Measurements from ENCODE around the gene TCEANC2.

DNA sequence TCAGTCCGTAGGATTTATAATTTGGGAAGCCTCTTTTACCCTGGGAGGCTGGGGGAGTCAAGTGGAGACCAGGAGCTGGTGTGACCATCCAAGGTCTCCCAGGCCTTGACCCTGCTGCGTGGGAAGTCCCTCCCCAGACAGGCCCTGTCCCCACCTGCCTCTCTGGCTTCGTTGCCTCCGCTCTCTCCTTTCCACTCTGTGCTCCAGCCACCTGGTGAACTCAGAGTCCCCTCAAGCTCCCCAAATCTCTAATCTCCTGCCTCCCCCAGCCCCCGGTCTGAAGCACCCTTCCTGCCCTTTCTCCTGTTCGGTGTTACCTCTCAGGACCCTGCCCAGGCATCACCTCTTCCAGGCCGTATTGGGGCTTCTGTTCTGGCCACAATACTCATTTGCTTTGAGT is 71.5 kb downstream of the TCEANC2 start:
- TF ChIP-seq, protein P1, sequence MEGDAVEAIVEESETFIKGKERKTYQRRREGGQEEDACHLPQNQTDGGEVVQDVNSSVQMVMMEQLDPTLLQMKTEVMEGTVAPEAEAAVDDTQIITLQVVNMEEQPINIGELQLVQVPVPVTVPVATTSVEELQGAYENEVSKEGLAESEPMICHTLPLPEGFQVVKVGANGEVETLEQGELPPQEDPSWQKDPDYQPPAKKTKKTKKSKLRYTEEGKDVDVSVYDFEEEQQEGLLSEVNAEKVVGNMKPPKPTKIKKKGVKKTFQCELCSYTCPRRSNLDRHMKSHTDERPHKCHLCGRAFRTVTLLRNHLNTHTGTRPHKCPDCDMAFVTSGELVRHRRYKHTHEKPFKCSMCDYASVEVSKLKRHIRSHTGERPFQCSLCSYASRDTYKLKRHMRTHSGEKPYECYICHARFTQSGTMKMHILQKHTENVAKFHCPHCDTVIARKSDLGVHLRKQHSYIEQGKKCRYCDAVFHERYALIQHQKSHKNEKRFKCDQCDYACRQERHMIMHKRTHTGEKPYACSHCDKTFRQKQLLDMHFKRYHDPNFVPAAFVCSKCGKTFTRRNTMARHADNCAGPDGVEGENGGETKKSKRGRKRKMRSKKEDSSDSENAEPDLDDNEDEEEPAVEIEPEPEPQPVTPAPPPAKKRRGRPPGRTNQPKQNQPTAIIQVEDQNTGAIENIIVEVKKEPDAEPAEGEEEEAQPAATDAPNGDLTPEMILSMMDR (conservative IDR thresholded peaks at IDR 0.05; ENCODE audit: low read depth in 2 of 2): no peak
- TF ChIP-seq ZNF114 (CRISPR knock-in tag; IDR thresholded peaks at IDR 0.05): no peak
- no peak for TF ChIP-seq EZH2 (IDR thresholded peaks at IDR 0.05; ENCODE audit: low read depth, unreplicated experiment)
- TF ChIP-seq EZH2phosphoT487 (IDR thresholded peaks at IDR 0.05; ENCODE audit: unreplicated experiment): no peak
- TF ChIP-seq, protein P2, sequence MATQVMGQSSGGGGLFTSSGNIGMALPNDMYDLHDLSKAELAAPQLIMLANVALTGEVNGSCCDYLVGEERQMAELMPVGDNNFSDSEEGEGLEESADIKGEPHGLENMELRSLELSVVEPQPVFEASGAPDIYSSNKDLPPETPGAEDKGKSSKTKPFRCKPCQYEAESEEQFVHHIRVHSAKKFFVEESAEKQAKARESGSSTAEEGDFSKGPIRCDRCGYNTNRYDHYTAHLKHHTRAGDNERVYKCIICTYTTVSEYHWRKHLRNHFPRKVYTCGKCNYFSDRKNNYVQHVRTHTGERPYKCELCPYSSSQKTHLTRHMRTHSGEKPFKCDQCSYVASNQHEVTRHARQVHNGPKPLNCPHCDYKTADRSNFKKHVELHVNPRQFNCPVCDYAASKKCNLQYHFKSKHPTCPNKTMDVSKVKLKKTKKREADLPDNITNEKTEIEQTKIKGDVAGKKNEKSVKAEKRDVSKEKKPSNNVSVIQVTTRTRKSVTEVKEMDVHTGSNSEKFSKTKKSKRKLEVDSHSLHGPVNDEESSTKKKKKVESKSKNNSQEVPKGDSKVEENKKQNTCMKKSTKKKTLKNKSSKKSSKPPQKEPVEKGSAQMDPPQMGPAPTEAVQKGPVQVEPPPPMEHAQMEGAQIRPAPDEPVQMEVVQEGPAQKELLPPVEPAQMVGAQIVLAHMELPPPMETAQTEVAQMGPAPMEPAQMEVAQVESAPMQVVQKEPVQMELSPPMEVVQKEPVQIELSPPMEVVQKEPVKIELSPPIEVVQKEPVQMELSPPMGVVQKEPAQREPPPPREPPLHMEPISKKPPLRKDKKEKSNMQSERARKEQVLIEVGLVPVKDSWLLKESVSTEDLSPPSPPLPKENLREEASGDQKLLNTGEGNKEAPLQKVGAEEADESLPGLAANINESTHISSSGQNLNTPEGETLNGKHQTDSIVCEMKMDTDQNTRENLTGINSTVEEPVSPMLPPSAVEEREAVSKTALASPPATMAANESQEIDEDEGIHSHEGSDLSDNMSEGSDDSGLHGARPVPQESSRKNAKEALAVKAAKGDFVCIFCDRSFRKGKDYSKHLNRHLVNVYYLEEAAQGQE (IDR thresholded peaks at IDR 0.05; ENCODE audit: unreplicated experiment): no peak
- no peak for TF ChIP-seq POLR2AphosphoS5 (IDR thresholded peaks at IDR 0.05; ENCODE audit: low read depth)
- TF ChIP-seq JUNB (IDR thresholded peaks at IDR 0.05; ENCODE audit: unreplicated experiment): no peak
- no peak for TF ChIP-seq ZNF331 (CRISPR knock-in tag; IDR thresholded peaks at IDR 0.05; ENCODE audit: low read depth)
- TF ChIP-seq, protein P3, sequence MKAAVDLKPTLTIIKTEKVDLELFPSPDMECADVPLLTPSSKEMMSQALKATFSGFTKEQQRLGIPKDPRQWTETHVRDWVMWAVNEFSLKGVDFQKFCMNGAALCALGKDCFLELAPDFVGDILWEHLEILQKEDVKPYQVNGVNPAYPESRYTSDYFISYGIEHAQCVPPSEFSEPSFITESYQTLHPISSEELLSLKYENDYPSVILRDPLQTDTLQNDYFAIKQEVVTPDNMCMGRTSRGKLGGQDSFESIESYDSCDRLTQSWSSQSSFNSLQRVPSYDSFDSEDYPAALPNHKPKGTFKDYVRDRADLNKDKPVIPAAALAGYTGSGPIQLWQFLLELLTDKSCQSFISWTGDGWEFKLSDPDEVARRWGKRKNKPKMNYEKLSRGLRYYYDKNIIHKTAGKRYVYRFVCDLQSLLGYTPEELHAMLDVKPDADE (IDR thresholded peaks at IDR 0.05): no peak
- TF ChIP-seq, protein P4, sequence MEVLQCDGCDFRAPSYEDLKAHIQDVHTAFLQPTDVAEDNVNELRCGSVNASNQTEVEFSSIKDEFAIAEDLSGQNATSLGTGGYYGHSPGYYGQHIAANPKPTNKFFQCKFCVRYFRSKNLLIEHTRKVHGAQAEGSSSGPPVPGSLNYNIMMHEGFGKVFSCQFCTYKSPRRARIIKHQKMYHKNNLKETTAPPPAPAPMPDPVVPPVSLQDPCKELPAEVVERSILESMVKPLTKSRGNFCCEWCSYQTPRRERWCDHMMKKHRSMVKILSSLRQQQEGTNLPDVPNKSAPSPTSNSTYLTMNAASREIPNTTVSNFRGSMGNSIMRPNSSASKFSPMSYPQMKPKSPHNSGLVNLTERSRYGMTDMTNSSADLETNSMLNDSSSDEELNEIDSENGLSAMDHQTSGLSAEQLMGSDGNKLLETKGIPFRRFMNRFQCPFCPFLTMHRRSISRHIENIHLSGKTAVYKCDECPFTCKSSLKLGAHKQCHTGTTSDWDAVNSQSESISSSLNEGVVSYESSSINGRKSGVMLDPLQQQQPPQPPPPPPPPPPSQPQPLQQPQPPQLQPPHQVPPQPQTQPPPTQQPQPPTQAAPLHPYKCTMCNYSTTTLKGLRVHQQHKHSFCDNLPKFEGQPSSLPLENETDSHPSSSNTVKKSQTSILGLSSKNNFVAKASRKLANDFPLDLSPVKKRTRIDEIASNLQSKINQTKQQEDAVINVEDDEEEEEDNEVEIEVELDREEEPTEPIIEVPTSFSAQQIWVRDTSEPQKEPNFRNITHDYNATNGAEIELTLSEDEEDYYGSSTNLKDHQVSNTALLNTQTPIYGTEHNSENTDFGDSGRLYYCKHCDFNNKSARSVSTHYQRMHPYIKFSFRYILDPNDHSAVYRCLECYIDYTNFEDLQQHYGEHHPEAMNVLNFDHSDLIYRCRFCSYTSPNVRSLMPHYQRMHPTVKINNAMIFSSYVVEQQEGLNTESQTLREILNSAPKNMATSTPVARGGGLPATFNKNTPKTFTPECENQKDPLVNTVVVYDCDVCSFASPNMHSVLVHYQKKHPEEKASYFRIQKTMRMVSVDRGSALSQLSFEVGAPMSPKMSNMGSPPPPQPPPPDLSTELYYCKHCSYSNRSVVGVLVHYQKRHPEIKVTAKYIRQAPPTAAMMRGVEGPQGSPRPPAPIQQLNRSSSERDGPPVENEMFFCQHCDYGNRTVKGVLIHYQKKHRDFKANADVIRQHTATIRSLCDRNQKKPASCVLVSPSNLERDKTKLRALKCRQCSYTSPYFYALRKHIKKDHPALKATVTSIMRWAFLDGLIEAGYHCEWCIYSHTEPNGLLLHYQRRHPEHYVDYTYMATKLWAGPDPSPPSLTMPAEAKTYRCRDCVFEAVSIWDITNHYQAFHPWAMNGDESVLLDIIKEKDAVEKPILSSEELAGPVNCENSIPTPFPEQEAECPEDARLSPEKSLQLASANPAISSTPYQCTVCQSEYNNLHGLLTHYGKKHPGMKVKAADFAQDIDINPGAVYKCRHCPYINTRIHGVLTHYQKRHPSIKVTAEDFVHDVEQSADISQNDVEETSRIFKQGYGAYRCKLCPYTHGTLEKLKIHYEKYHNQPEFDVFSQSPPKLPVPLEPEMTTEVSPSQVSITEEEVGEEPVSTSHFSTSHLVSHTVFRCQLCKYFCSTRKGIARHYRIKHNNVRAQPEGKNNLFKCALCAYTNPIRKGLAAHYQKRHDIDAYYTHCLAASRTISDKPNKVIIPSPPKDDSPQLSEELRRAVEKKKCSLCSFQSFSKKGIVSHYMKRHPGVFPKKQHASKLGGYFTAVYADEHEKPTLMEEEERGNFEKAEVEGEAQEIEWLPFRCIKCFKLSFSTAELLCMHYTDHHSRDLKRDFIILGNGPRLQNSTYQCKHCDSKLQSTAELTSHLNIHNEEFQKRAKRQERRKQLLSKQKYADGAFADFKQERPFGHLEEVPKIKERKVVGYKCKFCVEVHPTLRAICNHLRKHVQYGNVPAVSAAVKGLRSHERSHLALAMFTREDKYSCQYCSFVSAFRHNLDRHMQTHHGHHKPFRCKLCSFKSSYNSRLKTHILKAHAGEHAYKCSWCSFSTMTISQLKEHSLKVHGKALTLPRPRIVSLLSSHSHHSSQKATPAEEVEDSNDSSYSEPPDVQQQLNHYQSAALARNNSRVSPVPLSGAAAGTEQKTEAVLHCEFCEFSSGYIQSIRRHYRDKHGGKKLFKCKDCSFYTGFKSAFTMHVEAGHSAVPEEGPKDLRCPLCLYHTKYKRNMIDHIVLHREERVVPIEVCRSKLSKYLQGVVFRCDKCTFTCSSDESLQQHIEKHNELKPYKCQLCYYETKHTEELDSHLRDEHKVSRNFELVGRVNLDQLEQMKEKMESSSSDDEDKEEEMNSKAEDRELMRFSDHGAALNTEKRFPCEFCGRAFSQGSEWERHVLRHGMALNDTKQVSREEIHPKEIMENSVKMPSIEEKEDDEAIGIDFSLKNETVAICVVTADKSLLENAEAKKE (CRISPR knock-in tag; IDR thresholded peaks at IDR 0.05): no peak
- no peak for TF ChIP-seq CREB1 (CRISPR knock-in tag; IDR thresholded peaks at IDR 0.05; ENCODE audit: low read depth)
- TF ChIP-seq NANOG (IDR thresholded peaks at IDR 0.05; ENCODE audit: borderline replicate concordance): no peak
